ENCODE results near the gene CASKIN2.

Gene CASKIN2

DNA sequence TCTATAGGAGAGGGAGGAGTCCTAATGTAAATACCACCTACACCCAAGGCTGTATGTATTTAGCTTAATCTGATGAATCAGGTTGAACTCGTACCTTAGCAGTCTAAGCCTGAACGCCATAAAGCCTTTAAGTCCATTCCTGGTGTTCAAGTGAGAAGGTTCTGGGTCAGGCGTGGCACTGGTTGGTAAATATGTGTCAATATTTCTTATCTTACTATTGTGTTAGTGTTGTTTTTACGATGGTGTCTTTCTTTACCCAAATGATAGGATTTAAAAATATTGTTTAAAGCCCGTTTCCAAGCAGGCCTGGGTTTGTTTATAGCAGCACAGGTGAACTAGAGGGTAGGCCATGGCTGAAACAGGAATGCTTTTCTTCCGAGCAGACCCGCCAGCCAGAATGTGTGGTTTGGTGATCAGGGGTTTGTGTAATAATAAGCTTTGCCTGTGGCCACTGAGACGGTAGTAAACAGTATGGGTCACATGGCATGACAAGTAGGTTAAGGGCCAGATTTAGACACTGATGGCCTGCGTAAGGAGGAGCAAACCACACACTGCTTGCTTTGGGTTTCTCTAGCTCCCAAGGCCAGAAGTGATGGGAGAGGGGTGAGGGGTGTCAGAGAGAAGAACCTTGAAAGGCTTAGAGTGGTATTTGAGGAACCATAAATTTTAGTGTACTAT, 55.6 kb downstream of the CASKIN2 start:
- Histone ChIP-seq H3K27ac (ENCODE audit: low read length) (peak overlapping the region; percentile 61; the same call in 1 of the 2 replicates), H3K9ac (ENCODE audit: low read length) (no peak overlapping the region; the same call in 1 of the 2 replicates)

GRCh38 chr17:75459246-75459589, 56.1 kb downstream of the CASKIN2 start:
- Histone ChIP-seq H3K27me3 (replicated peaks; ENCODE audit: insufficient read depth, low read length) (no peaks in the 10 kb centered on the region), H3K79me2 (ENCODE audit: low read length) (peaks cover 12% of the 10 kb centered on the region), H3K9me2 (replicated peaks; ENCODE audit: insufficient read depth, low read length) (no peaks in the 10 kb centered on the region), H3K9me3 (replicated peaks; ENCODE audit: insufficient read depth, low read length) (no peaks in the 10 kb centered on the region), H3K27ac (ENCODE audit: low read length) (peak overlapping the region; percentile 61; the same call in 1 of the 2 replicates), H3K4me2 (ENCODE audit: low read depth, low read length) (peak overlapping the region; percentile 5; the same call in 1 of the 2 replicates), H3K4me3 (ENCODE audit: low read length) (no peak overlapping the region), H3K4me1 (ENCODE audit: low read length) (peaks cover 9% of the 10 kb centered on the region; the same call in 1 of the 2 replicates), H4K20me1 (ENCODE audit: insufficient read depth, low read length) (no peaks in the 10 kb centered on the region), H3K9ac (ENCODE audit: low read length) (no peak overlapping the region), H3F3A (ENCODE audit: insufficient read depth, low read length) (no peaks in the 10 kb centered on the region), H2AFZ (ENCODE audit: low read length) (no peak overlapping the region), H3K36me3 (replicated peaks; ENCODE audit: insufficient read depth, low read length) (no peaks in the 10 kb centered on the region)
- no peak for DNase-seq
- TF ChIP-seq CTCF (IDR thresholded peaks at IDR 0.05; ENCODE audit: low read length) (no peak), EZH2phosphoT487 (IDR thresholded peaks at IDR 0.05; ENCODE audit: low read length) (no peak), EZH2 (optimal IDR thresholded peaks at IDR 0.05; ENCODE audit: low read depth, low read length) (no peak)

More for the DNA sequence above, 55.6 kb downstream of the CASKIN2 start:
- no peaks in the 10 kb centered on the region for H3K36me3 ChIP-seq (replicated peaks; ENCODE audit: insufficient read depth, low read length)
- peak; percentile 9 for DNase-seq
- peaks cover 12% of the 10 kb centered on the region for H3K79me2 ChIP-seq (ENCODE audit: low read length)
- H3K9me2 ChIP-seq (replicated peaks; ENCODE audit: insufficient read depth, low read length): no peaks in the 10 kb centered on the region
- no peaks in the 10 kb centered on the region for H3K27me3 ChIP-seq (replicated peaks; ENCODE audit: insufficient read depth, low read length)
- no peak overlapping the region for H2AFZ ChIP-seq (ENCODE audit: low read length)
- H4K20me1 ChIP-seq (ENCODE audit: insufficient read depth, low read length): no peaks in the 10 kb centered on the region
- H3K4me2 ChIP-seq (ENCODE audit: low read depth, low read length): peak overlapping the region; percentile 5; the same call in 1 of the 2 replicates
- H3F3A ChIP-seq (ENCODE audit: insufficient read depth, low read length): no peaks in the 10 kb centered on the region
- H3K4me3 ChIP-seq (ENCODE audit: low read length): no peak overlapping the region
- TF ChIP-seq EZH2phosphoT487 (IDR thresholded peaks at IDR 0.05; ENCODE audit: low read length): no peak
- TF ChIP-seq CTCF (IDR thresholded peaks at IDR 0.05; ENCODE audit: low read length): no peak
- TF ChIP-seq EZH2 (optimal IDR thresholded peaks at IDR 0.05; ENCODE audit: low read depth, low read length): no peak
- H3K4me1 ChIP-seq (ENCODE audit: low read length): peaks cover 9% of the 10 kb centered on the region; the same call in 1 of the 2 replicates
- no peaks in the 10 kb centered on the region for H3K9me3 ChIP-seq (replicated peaks; ENCODE audit: insufficient read depth, low read length)

DNA sequence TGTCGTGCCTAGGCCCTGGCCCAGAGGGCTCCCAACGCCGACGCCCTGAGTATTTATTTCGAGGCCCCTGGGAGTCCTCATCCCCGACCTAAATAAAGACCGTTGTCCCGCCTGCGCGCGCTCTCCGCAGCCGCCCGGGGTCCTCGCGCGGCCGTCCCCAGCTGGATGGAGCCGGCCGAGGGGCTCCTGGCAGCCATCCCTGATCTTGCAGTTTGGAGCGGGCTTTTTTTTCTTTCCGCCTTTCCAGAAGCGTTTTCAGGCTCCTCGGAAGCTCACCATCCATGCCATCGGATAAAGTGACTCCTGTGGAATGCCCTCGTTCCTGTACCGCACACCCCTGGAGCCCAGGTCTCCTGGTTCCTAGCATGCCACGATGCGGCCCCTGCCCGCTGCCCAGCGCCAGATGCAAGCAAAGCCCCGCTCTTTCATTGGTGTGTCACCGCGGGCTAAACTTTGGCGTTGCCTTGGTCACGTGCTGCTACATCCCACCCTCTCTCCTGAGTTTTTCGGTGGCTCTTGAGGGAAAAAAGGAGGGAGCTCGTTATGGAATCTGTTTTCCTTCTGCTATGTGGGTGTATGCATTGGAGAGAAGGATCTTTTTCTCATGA, 58.2 kb downstream of the CASKIN2 start:
- Histone ChIP-seq H2AFZ (ENCODE audit: low read length) (peak overlapping the region; percentile 76), H4K20me1 (ENCODE audit: insufficient read depth, low read length) (no peaks in the 10 kb centered on the region), H3K4me1 (ENCODE audit: low read length) (peaks cover 9% of the 10 kb centered on the region; the same call in 1 of the 2 replicates), H3K4me3 (ENCODE audit: low read length) (peak overlapping the region; percentile 83), H3K79me2 (ENCODE audit: low read length) (peaks cover 12% of the 10 kb centered on the region), H3K9ac (ENCODE audit: low read length) (peak overlapping the region; percentile 81), H3K36me3 (replicated peaks; ENCODE audit: insufficient read depth, low read length) (no peaks in the 10 kb centered on the region), H3K9me2 (replicated peaks; ENCODE audit: insufficient read depth, low read length) (no peaks in the 10 kb centered on the region), H3F3A (ENCODE audit: insufficient read depth, low read length) (no peaks in the 10 kb centered on the region), H3K9me3 (replicated peaks; ENCODE audit: insufficient read depth, low read length) (no peaks in the 10 kb centered on the region), H3K27ac (ENCODE audit: low read length) (no peak overlapping the region), H3K27me3 (replicated peaks; ENCODE audit: insufficient read depth, low read length) (no peaks in the 10 kb centered on the region), H3K4me2 (ENCODE audit: low read depth, low read length) (peak overlapping the region; percentile 86)
- TF ChIP-seq CTCF (IDR thresholded peaks at IDR 0.05; ENCODE audit: low read length) (no peak), EZH2 (optimal IDR thresholded peaks at IDR 0.05; ENCODE audit: low read depth, low read length) (no peak), EZH2phosphoT487 (IDR thresholded peaks at IDR 0.05; ENCODE audit: low read length) (no peak)
- DNase-seq: no peak

Measured in MM.1S (cell line).